ENCODE measurements around the gene NTM.

GRCh38 chr11:131583938-131584337, 213.5 kb downstream of the NTM start:
- TF ChIP-seq POLR2A (IDR thresholded peaks at IDR 0.05) (no peak), CTCF (IDR thresholded peaks at IDR 0.05) (no peak)

All from adrenal gland (tissue), 5 donors.